ENCODE measurements around the gene RLN3.

Gene RLN3

DNA sequence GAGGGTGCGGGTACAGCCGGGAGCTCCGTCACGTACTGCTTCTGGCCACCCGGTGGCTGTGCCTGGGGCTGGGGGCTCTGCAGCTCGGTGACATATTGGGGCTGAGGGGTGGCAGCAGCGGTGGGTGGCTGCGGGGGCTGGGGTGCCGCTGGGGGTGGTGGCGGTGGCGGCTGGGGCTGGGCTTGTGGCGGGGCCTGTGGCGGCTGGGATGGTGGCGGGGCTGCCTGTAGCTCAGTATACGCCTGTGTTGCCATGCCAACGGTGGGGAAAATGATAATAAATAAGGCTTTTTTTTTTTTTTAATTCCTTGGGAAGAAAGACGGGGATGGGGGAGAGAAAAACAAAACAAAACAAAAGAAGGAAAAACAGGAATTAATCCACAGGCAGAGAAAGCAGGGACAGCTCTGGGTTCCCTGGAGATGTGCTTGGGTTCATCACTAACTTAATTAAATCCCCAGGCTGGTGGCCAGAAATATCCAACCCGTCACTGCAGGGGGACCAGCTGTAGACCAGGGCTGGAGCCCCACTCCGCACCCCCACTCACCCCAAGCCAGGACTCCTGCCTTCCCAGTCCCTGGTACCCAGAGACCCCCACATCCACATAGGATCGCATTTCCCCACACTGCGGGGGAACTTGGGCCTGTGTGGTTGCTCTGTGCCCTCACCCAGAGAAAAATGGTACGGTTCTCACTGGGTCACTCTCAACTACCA lies 34.2 kb upstream of the RLN3 start:
- intact Hi-C loops (cut with DNase I) = no loop called here
- peak in 1 of 10 donors; percentile 67 for DNase-seq

- DNase-seq = peak in 7 of 10 donors; percentile 37 to 93 (median 60)
- intact Hi-C loops (cut with DNase I) = no loop called here
Measured at GRCh38 chr19:13995017-13995728, 32.8 kb upstream of the RLN3 start.

GRCh38 chr19:13995878-13996765 lies 31.8 kb upstream of the RLN3 start:
- peak in 2 of 10 donors; percentile 46 to 70 for DNase-seq
- intact Hi-C loops (cut with DNase I) = no loop called here

DNA sequence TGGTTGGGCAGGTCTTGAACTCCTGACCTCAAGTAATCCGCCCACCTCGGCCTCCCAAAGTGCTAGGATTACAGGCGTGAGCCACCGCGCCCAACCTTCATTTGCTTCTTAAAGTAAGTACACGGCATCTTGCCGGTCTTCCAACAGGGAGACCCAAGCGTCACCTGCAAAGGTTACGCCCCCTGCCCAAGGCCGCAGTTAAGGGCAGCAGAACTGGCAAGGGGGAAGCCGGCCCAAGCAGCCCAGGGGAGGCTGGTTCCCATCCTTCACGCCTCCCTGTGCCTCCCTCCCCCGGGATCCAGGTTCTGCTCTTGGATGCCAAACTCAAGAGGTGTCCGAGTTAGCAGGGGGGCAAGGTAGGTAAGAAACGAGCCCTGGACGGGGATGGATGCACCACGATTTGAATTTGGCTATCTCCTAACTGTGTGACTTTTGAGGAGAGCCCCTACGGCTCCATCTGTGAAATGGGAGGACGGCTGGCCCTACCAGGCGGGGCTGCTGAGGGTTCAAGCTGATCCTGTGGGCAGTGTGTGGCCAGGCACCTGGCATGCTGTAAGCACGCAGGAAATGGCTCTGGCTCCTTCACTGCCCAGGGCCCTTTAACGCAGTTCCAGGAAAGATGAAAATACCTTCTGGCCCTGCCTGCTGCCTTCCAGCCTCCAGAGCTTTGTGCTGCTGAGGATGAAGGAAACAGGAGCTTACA lies 30.9 kb upstream of the RLN3 start:
- intact Hi-C loops (cut with DNase I) = no loop called here
- DNase-seq = peak in 2 of 10 donors; percentile 50 to 71

DNA sequence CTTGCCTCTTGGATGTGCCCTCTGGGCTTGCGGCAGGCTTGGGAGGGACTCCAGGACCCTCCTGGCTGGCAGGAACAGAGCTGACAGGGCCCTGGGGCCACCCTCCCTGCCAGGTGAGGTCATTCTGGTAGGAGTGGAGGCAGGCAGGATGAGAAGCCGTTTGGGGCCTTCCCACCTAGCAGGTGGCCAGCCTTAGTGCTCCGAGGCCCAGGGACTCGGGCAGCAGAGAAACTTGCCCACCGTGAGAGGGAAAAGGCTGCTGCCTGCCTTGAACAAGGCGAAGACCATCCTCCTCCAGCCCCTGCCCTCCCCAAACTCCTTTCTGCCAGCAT lies 30.4 kb upstream of the RLN3 start:
- peak in 2 of 10 donors; percentile 43 to 51 for DNase-seq
- intact Hi-C loops (cut with DNase I) = no loop called here

DNA sequence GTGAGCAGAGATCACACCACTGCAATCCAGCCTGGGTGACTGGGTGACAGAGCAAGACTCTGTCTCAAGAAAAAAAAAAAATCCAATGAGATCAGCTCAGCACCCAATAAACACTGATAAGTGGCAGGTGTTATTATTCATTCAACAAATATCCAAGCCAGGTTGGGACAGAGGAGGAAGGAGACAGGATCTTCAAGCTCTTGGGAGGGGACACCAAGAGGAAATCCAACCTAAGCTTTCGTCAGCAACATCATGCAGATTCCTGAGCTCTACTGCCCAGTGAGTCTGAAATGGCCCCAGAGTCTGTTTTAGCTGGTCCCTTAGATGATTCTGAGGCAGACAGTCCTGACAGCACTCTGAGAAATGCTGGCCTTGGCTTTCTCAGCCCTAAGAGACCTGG lies 29.5 kb upstream of the RLN3 start:
- DNase-seq = peak in 1 of 10 donors; percentile 30
- intact Hi-C loops (cut with DNase I) = no loop called here

DNA sequence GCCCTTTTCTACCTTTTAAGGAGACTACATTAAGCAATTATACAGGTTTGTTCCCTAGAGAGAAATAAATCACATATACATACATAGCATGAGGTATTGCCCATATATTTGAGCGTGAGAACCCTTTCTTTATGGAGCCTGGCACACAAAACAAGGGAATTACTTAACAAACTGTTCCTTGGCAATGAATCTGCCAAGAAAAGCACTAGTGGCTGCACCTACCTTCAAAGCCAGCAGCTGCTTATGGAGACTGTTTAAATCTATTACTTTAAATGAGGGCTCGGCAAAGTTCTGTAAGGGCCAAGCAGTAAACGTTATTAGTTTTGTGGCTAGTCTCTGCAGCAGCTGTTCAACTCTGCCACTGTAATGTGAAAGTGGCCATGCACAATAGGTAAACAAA lies 28.9 kb upstream of the RLN3 start:
- DNase-seq = no peak
- intact Hi-C loops (cut with DNase I) = no loop called here

- intact Hi-C loops (cut with DNase I) = loop anchor here (5.0 kb wide), 1 partner anchor 49 kb away; the partner anchor contains the start of gene DCAF15
Measured at GRCh38 chr19:14000691-14001375, 27.1 kb upstream of the RLN3 start.

GRCh38 chr19:14002571-14003250 lies 25.2 kb upstream of the RLN3 start:
- DNase-seq = peak in 2 of 10 donors; percentile 70 to 84
- intact Hi-C loops (cut with DNase I) = loop anchor here (5.0 kb wide), 1 partner anchor 50 kb away; the partner anchor contains the start of gene DCAF15

More at GRCh38 chr19:14000691-14001375, 27.1 kb upstream of the RLN3 start:
- DNase-seq = peak in 2 of 10 donors; percentile 7 to 74

DNA sequence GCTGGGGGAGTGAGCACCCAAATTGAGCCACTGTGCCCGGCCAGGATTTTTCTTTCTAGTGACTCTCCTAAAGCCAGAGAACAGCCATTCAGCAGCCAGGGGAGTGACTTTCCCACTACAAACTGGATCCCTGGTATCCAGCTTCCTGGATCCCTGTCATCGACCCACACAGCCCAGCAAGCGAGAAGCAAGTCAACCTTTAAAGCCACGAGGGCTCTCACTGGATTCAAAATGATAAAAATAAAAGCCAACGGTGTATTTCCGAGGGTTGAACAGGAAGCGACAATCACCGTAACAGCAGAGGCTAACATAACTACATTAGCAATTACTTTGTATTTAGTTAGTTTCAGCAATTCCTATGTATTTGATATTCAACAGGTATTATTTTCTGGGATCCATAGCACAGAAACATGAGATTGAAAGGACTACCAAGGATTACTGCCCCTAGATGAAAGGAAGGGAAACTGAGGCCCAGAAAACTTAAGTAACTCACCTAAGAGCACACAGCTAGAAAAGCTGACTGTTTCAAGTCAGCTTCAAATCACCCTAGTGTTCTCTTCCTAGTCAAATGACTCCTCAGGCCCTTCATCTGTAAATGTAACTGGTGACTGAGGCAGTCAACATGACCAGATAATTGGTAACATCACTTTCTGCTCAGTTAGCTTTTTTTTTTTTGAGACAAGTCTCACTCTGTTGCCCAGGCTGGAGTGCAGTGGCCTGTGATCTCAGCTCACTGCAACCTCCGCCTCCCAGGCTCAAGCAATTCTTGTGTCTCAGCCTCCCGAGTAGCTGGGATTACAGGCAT lies 24.5 kb upstream of the RLN3 start:
- peak in 1 of 10 donors; percentile 30 for DNase-seq
- intact Hi-C loops (cut with DNase I) = loop anchor here (5.0 kb wide), 1 partner anchor 51 kb away; the partner anchor contains the start of gene DCAF15

GRCh38 chr19:14004619-14005348 lies 23.2 kb upstream of the RLN3 start:
- intact Hi-C loops (cut with DNase I) = loop anchor here (5.0 kb wide), 2 partner anchors 52 to 78 kb away; partner anchors contain the start of gene DCAF15
- DNase-seq = peak in 8 of 10 donors; percentile 32 to 93 (median 51)

DNA sequence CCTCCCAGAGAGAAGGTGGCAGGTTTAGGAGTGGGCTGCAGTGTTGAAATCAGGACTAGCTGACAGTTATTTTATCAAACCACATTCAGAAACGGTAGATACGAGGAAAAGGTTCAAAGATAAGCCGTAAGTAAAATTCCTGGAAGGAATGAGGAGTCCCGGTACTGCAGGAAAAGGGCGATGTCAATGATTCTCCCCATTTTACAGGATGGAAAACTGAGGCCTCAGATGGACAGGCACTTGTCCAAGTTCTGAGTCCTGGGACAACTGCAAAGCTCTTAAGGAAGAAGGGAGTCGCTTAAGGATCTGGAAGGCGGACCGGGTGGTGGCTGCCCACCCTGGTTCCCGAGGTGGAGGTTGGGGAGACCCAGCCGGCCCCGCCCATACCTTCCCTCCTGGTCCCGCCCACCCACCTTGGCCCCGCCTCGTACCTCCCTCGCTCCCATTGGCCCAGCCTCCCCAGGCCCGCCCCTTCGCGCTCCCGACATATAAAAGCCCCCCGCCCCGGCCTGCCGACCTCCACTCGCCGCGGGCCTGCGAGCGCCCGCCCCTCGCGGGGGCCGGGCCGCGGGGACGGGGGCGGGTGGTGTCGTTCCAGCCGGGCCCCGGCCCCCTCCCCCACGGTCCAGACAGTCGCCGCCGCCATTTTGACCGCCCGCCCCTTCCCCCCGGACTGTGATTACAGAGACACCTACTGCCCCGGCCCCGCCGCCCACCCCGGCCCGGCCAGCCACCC lies 22.4 kb upstream of the RLN3 start:
- DNase-seq = peak; percentile 68 to 96 (median 82)
- intact Hi-C loops (cut with DNase I) = loop anchor here (5.0 kb wide), 1 partner anchor 77 kb away; no protein-coding TSS in a partner anchor

GRCh38 chr19:14006085-14006765 lies 21.7 kb upstream of the RLN3 start, which contains the start of gene RFX1:
Gene RFX1, minus strand, starts transcription at chr19:14006320. Its CDS starts 12,477 bp downstream, at chr19:13993843.
- intact Hi-C loops (cut with DNase I) = loop anchor here (5.0 kb wide), 1 partner anchor 76 kb away; no protein-coding TSS in a partner anchor
- DNase-seq = peak; percentile 98 to 100 (median 100)

GRCh38 chr19:14006766-14007562 lies 21.0 kb upstream of the RLN3 start:
- peak in 3 of 10 donors; percentile 81 to 95 (median 84) for DNase-seq
- intact Hi-C loops (cut with DNase I) = loop anchor here (5.0 kb wide), 1 partner anchor 75 kb away; no protein-coding TSS in a partner anchor
